HG03159 (cell line): ENCODE results near the gene LINGO3.
"Not testable (repeated sequence)": the region's sequence is repeated elsewhere in the genome, so short reads cannot be mapped to it uniquely, and the experiment has no call there.

Source experiments
- ATAC-seq: cut with Tn5 transposase; IDR thresholded peaks from one replicate; pipeline ENCODE4 v1.9.1; 2021; ENCODE audit warnings: mild to moderate bottlenecking, moderate library complexity; ENCODE audit not compliant: unreplicated experiment

LINGO3 gene, protein sequence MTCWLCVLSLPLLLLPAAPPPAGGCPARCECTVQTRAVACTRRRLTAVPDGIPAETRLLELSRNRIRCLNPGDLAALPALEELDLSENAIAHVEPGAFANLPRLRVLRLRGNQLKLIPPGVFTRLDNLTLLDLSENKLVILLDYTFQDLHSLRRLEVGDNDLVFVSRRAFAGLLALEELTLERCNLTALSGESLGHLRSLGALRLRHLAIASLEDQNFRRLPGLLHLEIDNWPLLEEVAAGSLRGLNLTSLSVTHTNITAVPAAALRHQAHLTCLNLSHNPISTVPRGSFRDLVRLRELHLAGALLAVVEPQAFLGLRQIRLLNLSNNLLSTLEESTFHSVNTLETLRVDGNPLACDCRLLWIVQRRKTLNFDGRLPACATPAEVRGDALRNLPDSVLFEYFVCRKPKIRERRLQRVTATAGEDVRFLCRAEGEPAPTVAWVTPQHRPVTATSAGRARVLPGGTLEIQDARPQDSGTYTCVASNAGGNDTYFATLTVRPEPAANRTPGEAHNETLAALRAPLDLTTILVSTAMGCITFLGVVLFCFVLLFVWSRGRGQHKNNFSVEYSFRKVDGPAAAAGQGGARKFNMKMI

DNA sequence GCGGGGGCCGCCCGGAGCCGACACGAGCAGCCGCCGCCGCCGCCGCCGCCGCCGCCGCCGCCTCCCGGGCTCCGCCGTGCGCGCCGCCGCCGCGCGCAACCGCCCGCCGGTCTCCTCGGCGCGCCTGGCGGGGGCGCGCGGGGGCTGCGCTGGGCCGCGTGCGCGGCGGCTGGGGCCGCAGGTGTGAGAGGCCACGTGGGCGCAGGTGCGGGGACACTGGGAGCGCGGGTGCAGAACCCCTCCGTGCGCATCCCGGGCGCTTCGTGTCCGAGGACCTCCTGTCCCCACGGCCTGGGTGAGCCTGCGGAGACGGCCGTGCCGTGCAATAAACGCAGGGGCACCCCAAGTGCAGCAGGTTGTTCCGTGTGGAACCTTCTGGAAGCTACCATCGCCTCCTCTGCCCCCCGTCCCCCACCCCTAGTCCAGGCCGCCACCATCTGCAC lies at the start of gene LINGO3:
Gene LINGO3 (minus strand): TSS at position 41 of the 443 bp plus-strand sequence. CDS start 16,378 bp downstream, outside the sequence.
- ATAC-seq = no peak

- ATAC-seq = no peak
These were observed 48.2 kb upstream of the LINGO3 start for GRCh38 chr19:2356036-2356646.

DNA sequence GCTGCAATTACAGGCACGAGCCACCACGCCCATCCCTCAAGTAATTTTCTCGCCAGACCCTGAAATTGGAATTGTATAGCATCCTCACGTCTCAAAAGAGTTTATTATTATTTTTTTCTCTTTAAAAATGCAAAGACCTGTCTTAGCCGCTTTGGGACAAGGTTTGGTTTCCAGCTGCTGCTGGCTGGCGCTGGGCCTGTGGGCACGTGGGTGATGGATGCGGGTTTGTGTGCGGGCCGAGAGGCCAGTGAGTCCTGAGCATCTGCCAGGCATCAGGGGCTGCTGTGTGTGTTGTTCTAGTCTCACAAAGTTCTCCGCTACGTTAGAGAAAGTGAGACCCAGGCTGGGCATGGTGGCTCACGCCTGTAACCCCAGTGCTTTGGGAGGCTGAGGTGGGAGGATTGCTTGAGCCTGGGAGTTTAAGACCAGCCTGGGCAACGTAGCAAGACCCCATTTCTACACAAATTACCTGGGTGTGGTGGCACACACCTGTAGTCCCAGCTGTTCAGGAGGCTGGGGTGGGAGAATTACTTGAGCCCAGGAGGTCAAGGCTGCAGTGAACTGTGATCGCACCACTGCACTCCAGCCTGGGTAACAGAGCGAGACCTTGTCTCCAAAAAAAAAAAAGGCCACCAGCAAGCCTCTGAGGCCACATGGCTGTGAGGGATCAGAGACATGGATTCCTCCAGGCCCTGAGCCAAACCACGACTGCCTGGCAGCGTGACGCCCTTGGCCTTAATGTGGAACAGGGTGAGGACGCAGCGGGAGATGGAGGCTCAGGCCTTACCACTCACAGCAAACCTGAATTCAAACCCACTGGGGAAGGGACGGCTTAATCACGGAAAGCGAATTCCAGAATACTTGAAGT lies 47.4 kb upstream of the LINGO3 start:
- ATAC-seq = no peak

DNA sequence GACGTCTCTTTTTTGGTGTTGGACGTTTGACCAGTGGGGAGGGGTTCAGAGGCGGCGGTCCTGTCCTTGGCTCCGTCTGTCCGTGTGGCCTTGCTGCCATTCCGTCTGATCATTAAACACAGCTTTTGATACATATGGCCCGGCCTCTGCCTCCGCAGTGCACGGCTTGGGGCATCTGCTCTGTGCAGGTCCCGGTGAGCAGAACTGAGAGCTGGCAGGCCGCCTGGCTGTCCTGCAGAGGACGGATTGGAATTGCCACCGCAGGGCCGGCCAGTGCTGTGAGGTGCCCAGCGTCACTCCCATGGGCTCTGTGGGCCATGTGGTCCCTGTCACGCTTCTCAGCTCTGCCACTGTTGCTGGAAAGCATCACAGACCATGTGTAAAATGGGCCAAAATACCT lies 46.7 kb upstream of the LINGO3 start:
- no peak for ATAC-seq

DNA sequence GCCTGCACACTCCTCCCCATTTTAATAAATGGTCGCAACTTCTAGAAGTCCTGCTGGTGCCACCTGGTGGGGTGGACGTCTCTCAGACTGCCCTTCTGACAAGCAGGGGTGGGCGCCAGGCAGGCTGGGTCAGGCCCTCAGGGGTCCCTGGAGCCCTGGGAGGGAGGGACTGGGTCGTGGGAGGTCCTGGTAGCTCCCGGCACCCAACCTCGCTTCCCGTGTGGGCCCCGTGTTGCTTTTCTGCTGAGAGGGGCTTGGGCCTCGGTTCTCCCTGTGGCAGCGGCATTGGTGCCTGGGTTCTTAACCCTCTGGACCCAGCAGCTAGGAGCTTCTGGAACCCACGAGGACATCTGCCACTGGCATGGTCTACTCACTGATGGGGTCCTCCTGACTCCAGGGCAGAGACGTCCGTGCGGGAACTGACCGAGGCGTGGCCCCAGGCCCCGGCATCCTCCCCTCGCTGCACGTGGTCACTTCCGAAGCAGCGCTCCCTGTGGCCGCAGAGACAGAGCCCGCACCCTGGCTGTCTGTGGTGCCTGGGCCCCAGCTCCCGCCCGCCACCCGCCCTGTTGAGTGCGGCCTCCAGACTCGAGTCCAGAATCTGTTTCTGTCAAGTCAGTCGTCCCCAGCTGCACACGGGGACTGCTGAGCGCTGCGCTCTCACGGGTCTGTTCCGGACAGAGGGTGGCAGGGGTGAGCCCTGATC lies 46.1 kb upstream of the LINGO3 start:
- ATAC-seq = no peak

DNA sequence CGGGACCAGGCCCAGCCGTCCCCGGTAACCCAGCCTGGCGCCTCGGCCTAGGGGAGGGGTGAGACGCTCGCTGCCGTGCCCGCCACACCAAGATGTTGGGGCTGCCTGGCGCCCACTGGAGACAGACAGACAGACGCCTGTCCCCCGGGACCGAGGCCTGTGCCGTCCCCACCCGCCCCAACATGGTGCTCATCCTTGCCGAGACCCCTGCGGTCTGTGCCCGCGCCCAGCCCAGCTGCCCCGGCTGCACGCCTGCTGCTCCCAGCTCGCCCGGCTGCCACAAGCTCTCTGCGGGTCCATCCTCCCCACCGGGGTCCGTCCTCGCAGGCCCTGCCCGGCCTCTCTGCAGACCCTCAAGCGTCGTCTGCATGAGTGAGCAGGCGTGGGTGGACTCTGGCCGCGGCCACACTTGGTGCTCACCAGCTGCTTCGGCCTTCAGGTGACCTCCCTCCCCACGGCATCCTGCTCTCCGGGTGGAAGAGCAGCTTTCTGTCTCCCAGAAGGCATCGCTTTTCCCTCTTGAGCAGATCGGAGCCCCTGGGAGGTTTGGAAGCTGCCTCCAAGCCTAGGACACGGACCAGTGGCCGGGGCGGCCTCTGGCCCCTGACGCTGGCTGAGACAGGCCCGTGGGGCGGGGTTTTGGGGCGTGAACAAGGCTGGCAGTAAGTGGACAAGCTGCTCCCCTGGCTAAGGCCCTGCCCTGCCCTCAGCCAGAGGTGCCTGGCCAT lies 45.4 kb upstream of the LINGO3 start:
- ATAC-seq = no peak

DNA sequence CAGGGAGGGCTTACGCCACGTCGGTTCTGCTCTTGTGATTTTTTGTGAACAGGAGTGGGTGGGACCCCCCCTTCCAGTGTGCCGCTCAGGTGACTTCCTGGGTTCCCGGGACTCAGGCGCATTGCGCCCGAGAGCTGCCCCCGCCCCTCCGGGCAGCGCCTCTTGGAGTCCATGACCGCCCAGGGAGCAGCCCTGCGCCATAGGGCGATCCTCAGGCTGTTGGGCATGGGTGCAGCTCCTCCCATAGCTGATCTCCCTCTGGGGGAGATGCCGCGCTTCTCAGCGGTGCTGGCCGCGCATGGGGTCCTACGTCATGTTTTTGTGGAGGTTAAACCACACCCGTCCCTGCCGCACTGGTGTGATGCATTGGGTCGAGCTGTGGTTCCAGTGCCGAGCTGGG lies 44.2 kb upstream of the LINGO3 start:
- no peak for ATAC-seq

DNA sequence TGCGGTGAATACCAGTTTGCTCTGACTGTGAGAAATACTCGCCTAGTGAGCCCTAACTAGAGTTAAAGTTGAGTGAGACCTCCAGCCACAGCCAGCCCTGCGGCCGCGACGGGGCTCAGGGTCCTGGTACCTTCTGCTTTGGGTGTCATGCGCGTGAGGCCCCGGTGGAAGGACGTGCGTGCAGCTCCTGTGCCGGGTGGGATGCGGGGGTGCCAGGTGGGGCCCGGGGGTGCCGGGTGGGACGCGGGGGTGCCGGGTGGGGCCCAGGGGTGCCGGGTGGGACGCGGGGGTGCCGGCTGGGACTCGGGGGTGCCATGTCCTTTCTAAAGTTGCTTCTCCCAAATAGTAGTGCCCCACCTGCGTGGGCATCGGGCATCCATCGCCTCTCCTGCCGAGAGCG lies 43.6 kb upstream of the LINGO3 start:
- no peak for ATAC-seq

GRCh38 chr19:2350656-2351055 lies 42.7 kb upstream of the LINGO3 start:
- ATAC-seq = no peak

- not testable (repeated sequence) for ATAC-seq
These were observed 41.9 kb upstream of the LINGO3 start for GRCh38 chr19:2349818-2350217.

DNA sequence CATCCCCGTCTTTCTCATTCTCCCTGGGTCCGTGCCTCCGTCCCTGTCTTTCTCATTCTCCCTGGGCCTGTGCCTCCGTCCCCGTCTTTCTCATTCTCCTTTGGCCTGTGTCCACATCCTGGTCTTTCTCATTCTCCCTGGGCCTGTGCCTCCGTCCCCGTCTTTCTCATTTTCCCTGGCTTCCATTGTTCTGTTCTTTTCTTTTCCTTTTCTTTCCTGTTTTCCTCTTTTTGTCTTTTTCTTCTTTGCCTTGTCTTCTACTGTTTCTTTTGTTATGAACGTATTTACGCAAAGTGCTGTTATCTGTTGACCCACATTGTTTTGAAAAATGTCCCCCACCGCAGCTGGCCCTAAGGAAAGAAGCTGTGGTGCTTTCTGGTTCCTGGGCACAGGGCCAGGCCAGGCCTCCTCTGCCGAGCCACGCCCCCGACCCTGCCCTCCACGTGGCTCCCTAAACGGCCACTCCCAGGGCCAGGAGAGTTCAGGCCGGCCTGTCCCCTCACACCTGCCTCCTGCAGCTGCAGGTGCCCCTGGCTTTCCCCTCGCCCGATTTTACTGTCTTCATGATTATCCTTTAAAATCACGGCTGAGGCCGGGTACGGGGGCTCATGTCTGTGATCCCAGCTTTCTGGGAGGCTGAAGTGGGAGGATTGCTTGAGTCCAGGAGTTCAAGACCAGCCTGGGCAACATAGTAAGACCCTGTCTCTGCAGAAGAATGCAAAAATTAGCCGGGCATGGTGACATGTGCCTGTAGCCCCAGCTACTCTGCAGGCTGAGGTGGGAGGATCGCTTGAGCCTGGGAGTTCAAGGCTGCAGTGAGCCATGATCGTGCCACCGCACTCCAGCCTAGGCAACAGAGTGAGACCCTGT lies 38.1 kb upstream of the LINGO3 start:
- no peak for ATAC-seq

DNA sequence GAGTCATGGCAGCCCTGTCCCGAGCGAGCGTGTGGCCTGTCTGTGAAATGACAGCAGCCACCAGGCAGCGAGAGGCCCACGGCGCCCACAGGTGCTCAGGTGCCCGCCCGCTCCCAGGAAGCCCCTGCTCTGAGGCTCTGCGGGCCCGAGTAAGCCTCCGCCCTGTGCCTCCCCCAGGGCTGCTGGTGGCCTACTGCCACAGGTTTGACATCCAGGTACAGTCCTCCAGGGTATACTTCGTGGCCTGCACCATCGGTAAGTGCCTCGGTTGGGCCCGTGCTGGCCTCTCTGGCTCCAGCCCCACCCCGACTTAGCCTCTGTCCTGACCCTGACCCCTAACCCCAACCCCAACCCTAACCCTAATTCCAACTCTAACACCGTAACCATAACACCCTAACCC lies 37.1 kb upstream of the LINGO3 start:
- ATAC-seq = no peak

DNA sequence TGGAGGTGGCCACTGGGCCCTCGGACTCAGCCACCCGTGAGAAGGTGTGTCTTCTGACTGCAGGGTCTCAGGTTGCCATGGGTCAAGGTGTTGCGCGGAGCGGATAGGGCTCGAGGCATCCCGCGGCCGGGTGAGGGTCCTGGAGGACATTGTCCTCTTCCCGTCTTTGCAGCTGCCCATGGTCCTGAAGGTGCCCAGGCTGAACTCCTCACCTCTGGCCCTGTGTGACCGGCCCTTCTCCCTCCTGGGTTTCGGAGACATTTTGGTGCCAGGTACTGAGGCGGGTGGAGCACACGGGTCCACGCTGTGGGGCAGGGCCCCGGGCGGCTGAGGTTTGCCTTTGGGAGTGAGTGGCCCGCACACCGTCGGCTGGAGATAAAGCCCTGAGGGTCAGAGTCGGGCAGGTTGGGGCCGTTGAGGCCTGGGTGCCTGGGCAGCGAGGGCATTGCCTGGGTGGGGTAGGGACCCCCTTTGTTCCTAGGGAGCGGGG lies 36.5 kb upstream of the LINGO3 start:
- no peak for ATAC-seq

DNA sequence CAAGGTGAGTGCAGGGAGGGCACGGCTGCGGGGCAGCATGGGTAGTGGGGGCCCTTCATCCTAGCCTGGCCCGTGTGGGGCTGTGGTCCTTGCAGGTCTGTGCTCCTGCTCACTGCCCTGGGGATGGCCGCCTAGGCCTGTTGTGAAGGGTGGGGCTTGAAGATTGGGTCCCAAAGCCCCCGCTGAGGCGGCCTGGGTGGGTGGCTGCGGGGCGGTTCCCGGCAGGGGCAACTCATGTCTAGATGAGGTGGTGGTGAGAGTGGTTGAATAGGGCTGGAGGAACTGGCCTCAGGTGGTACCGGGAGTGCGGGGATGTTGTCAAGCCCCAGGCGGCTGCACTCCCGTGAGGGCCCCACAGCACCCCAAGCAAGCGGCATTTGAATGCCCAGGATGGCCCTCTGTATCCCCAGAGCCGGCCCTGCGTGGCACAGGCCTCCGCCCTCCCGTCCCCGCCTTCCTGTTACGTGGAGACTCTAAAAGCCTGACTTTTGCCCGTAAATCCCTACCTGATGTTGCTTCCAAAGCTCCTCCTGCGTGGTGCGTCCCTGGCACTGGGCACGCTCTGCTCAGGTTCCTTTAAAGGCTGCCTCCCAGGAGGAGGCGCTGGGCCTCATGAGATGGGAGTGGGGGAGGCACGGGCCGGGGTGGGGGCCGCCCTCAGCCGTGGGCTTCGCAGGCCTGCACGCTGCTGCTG lies 35.5 kb upstream of the LINGO3 start:
- no peak for ATAC-seq

- no peak for ATAC-seq
These were observed 34.8 kb upstream of the LINGO3 start for GRCh38 chr19:2342656-2343288.

GRCh38 chr19:2341982-2342381 lies 34.0 kb upstream of the LINGO3 start:
- ATAC-seq = no peak

DNA sequence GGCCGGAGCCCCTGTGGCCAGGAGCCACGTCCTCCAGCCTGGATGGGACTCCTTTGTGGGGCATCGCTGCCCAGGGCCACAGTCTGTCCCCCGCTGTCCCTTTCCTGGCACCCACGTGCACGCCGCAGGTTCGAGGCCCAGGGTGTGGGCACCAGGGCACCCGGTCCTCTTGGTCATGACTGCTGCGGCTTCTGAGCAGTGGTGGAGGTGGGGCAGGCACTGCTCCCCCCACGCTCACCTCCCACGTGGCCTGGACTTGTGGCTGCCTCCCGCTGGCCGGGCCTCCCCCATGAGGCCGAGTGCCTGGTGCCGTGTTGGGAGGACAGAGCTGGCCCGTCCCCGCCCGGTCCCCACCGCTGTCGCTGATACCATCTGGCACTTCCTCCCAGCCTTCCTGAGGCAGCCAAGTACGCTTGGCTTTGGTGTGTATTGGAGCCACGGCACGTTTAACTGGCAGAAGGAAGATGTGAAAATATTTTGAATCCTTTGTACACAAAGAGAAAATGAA lies 33.3 kb upstream of the LINGO3 start:
- no peak for ATAC-seq
